RWPE2 (cell line): Measurements from ENCODE around the gene RNGTT.

Source experiments
- ATAC-seq: fragments of 200-7000 bp; cut with Tn5 transposase; 3 replicates; pipeline ENCODE4 v1.9.1; 2021; ENCODE audit warnings: low read depth
- DNase-seq: peaks from one replicate; pipeline ENCODE4 v3.0.0-alpha.2; 2020; ENCODE audit warnings: low spot score
- H3K27ac ChIP-seq: fragments of 450-650 bp; 2 replicates; pipeline ENCODE4 v1.5.1; 2017; ENCODE audit warnings: mild to moderate bottlenecking; ENCODE audit not compliant: poor library complexity, severe bottlenecking
- H3K27me3 ChIP-seq: fragments of 250-450 bp; sonication (Bioruptor Pico); 2 replicates; pipeline ENCODE4 v1.5.1; 2021; ENCODE audit warnings: mild to moderate bottlenecking, moderate library complexity; ENCODE audit not compliant: insufficient read depth, poor library complexity, severe bottlenecking
- H3K36me3 ChIP-seq: fragments of 250-450 bp; sonication (Bioruptor Pico); 2 replicates; pipeline ENCODE4 v1.5.1; 2020; ENCODE audit warnings: low read depth, mild to moderate bottlenecking, moderate library complexity
- H3K4me1 ChIP-seq: fragments of 250-450 bp; sonication (Bioruptor Pico); 2 replicates; pipeline ENCODE4 v1.5.1; 2021; ENCODE audit warnings: mild to moderate bottlenecking, moderate library complexity; ENCODE audit not compliant: insufficient read depth, poor library complexity, severe bottlenecking
- H3K4me3 ChIP-seq: fragments of 250-450 bp; sonication (Bioruptor Pico); 2 replicates; pipeline ENCODE4 v1.5.1; 2021; ENCODE audit warnings: mild to moderate bottlenecking, moderate library complexity; ENCODE audit not compliant: severe bottlenecking
- H3K9me3 ChIP-seq: fragments of 250-450 bp; sonication (Bioruptor Pico); 2 replicates; pipeline ENCODE4 v1.5.1; 2021; ENCODE audit warnings: mild to moderate bottlenecking, moderate library complexity; ENCODE audit not compliant: severe bottlenecking
- CTCF ChIP-seq: fragments of 450-650 bp; IDR thresholded peaks from one replicate; pipeline ENCODE4 v1.5.1; 2017; ENCODE audit warnings: mild to moderate bottlenecking, moderate library complexity; ENCODE audit not compliant: poor library complexity, severe bottlenecking

RNGTT gene

GRCh38 chr6:89008001-89008814 lies 44.8 kb upstream of the RNGTT start:
- Histone ChIP-seq H3K27ac (no peak overlapping the region), H3K27me3 (no peaks in the 10 kb centered on the region), H3K4me3 (no peak overlapping the region), H3K36me3 (no peaks in the 10 kb centered on the region), H3K9me3 (no peaks in the 10 kb centered on the region), H3K4me1 (no peaks in the 10 kb centered on the region)
- DNase-seq (no peak), ATAC-seq (no peak)
- no peak for TF ChIP-seq CTCF

GRCh38 chr6:89007209-89008000 lies 44.0 kb upstream of the RNGTT start:
- DNase-seq (no peak), ATAC-seq (no peak)
- Histone ChIP-seq H3K9me3 (no peaks in the 10 kb centered on the region), H3K4me3 (no peak overlapping the region), H3K27me3 (no peaks in the 10 kb centered on the region), H3K27ac (no peak overlapping the region), H3K4me1 (no peaks in the 10 kb centered on the region), H3K36me3 (no peaks in the 10 kb centered on the region)
- no peak for TF ChIP-seq CTCF

- Histone ChIP-seq H3K36me3 (no peaks in the 10 kb centered on the region), H3K9me3 (no peaks in the 10 kb centered on the region), H3K27ac (no peak overlapping the region), H3K4me3 (no peak overlapping the region), H3K4me1 (no peaks in the 10 kb centered on the region), H3K27me3 (no peaks in the 10 kb centered on the region)
- no peak for TF ChIP-seq CTCF
- no peak for DNase-seq
- no peak for ATAC-seq
Measured at GRCh38 chr6:89002523-89002922, 39.1 kb upstream of the RNGTT start.

GRCh38 chr6:88997327-88997726 lies 33.9 kb upstream of the RNGTT start:
- ATAC-seq, result no peak
- DNase-seq, result no peak

More at GRCh38 chr6:88997327-88997726, 33.9 kb upstream of the RNGTT start:
- H3K27me3 ChIP-seq, result no peaks in the 10 kb centered on the region
- no peaks in the 10 kb centered on the region for H3K4me1 ChIP-seq
- H3K9me3 ChIP-seq, result no peaks in the 10 kb centered on the region
- H3K4me3 ChIP-seq, result no peak overlapping the region
- no peak overlapping the region for H3K27ac ChIP-seq
- no peak for TF ChIP-seq CTCF
- no peaks in the 10 kb centered on the region for H3K36me3 ChIP-seq
